Peyer's patch (tissue), 4 donors: ENCODE measurements around the gene PRKACG.

Experiments
- CTCF ChIP-seq, 6 experiments: fragments of 450-650 bp in 4 of 6; fragments of 200-600 bp in 2 of 6; sonication (generic) in 1 of 6; IDR thresholded peaks; one replicate each; pipeline ENCODE4 v1.5.1; 2017 to 2019; ENCODE audit warnings: antibody characterized with exemption in 6 of 6, mild to moderate bottlenecking in 3 of 6, moderate library complexity in 1 of 6
- POLR2A ChIP-seq, 2 donors: fragments of 450-650 bp; IDR thresholded peaks; one replicate each; pipeline ENCODE4 v1.5.1; 2017; ENCODE audit warnings: antibody characterized with exemption in 2 of 2, mild to moderate bottlenecking in 2 of 2, moderate library complexity in 2 of 2

GRCh38 chr9:68964765-68965164, 49.1 kb downstream of the PRKACG start:
- TF ChIP-seq CTCF (IDR thresholded peaks at IDR 0.05) (no peak), POLR2A (IDR thresholded peaks at IDR 0.05) (no peak)
